Measurements from ENCODE around the gene IL23A.
A peak's percentile ranks its signal among the peaks of the same experiment; 100 is the strongest.
"Not testable (repeated sequence)": the region's sequence is repeated elsewhere in the genome, so short reads cannot be mapped to it uniquely, and the experiment has no call there.

The IL23A gene

DNA sequence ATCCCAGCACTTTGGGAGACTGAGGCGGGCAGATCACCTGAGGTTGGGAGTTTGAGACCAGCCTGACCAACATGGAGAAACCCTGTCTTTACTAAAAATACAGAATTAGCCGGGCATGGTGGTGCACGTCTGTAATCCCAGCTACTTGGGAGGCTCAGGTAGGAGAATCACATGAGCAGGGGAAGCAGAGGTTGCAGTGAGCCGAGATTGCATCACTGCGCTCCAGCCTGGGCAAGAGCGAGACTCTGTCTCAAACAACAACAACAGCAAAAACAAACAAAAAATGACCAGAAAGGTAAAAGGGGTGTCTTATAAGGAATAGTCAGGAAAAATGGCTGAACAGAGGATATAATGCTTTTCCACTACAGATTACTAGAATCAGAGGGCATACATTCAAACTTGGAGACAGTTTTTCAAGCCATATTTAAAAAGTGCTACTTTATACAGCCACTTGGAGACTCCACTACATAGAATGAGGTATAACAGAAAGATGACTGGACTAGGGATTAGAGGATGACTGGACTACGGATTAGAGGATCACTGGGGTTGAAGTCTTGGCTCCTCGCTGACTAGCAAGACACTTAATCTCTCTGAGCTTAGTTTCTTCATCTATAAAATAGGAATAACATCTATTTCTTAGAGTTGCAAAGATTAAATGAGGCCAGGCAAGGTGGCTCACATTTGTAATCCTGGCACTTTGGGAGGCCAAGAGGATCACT, 33.7 kb upstream of the IL23A start:
- Histone ChIP-seq H3K9ac (no peak overlapping the region), H3K4me2 (no peak overlapping the region), H3K27ac (no peak overlapping the region), H3K4me1 (peaks cover 30% of the 10 kb centered on the region), H3K4me3 (no peak overlapping the region), H3K36me3 (peaks cover 67% of the 10 kb centered on the region), H3K27me3 (no peaks in the 10 kb centered on the region), H4K20me1 (no peaks in the 10 kb centered on the region), H3K9me3 (no peaks in the 10 kb centered on the region)
- no peak for TF ChIP-seq Cebpa-rat (IDR thresholded peaks at IDR 0.05)

DNA sequence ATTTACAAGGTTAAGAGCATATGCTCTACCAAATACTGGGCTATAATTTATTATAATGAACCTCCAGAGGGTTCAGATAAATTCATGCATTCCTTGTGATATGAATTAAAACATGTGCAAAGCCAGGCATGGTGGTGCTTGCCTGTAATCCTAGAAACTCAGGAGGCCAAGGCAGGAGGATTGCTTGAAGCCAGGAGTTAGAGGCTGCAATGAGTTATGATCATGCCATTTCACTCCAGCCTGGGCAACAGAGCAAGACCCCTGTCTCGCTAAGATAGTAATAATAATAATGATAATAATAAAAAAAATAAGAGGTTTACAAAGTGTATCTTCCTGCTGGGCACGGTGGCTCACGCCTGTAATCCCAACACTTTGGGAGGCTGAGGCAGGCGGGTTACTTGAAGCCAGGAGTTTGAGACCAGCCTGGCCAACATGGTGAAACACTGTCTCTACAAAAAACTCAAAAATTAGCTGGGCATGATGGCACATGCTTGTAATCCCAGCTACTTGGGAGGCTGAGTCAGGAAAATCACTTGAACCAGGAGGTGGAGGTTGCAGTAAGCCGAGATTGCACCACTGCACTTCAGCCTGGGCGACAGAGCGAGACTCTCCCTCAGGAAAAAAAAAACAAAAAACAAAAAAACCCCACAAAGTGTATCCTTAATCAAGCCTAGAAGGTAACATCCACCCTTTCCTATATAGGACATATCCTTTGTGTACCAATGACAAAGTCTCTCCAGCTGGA, 31.3 kb upstream of the IL23A start:
- no peaks in the 10 kb centered on the region for H4K20me1 ChIP-seq
- H3K36me3 ChIP-seq: peaks cover 90% of the 10 kb centered on the region

DNA sequence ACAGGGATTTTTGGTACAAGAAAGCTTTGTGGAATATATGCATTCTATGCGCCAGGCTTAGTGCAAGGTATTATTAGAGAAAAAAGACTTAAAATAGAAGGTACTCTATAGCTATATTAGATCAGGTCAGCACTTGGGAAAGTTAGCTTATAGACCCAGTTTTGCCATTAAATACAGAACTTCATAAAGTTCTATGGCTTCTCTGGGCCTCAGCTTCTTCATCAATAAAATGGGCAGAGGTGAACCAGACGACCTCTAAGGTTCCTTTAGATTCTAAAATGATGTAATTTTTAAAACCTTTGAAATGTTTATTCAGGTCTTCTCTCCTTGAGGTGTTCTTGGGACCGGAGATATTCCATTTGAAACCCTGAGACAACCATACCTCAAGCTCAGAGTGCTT, 30.0 kb upstream of the IL23A start:
- Histone ChIP-seq H3K9ac (no peak overlapping the region), H3K4me1 (no peaks in the 10 kb centered on the region), H3K27ac (no peak overlapping the region), H3K36me3 (peaks cover 100% of the 10 kb centered on the region), H3K27me3 (no peaks in the 10 kb centered on the region), H3K9me3 (no peaks in the 10 kb centered on the region), H3K4me3 (no peak overlapping the region), H3K4me2 (no peak overlapping the region), H4K20me1 (no peaks in the 10 kb centered on the region)
- no peak for TF ChIP-seq Cebpa-rat (IDR thresholded peaks at IDR 0.05)

More for the DNA sequence above, 31.3 kb upstream of the IL23A start:
- H3K4me2 ChIP-seq: no peak overlapping the region
- no peak overlapping the region for H3K9ac ChIP-seq
- no peak overlapping the region for H3K4me3 ChIP-seq
- H3K27ac ChIP-seq: no peak overlapping the region
- H3K4me1 ChIP-seq: peaks cover 12% of the 10 kb centered on the region
- no peak for TF ChIP-seq Cebpa-rat (IDR thresholded peaks at IDR 0.05)
- H3K27me3 ChIP-seq: no peaks in the 10 kb centered on the region
- H3K9me3 ChIP-seq: no peaks in the 10 kb centered on the region

DNA sequence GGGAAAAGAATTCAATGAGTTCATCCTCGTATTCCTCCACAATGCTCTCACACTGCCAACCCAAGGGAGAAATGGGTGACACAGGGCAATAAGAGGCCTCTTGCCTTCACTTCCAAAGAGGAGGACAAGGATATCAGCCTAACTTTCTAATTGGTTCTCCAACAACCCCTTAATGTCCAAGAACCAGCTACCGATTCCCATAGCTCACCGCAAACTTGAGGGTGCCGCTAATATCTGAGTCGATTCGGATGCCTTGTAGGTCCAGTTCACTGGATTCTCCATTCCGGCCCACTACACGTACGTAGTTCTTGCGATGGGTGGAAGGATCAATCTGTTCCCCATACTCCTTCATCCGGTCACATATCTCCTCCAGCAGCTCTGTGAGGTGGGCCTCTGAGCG, 27.7 kb upstream of the IL23A start:
- peaks cover 13% of the 10 kb centered on the region for H3K4me1 ChIP-seq
- no peaks in the 10 kb centered on the region for H3K27me3 ChIP-seq
- peaks cover 88% of the 10 kb centered on the region for H3K36me3 ChIP-seq
- no peak overlapping the region for H3K27ac ChIP-seq
- no peaks in the 10 kb centered on the region for H4K20me1 ChIP-seq
- H3K9me3 ChIP-seq: no peaks in the 10 kb centered on the region
- no peak overlapping the region for H3K4me2 ChIP-seq
- TF ChIP-seq Cebpa-rat (IDR thresholded peaks at IDR 0.05): no peak
- H3K4me3 ChIP-seq: no peak overlapping the region
- H3K9ac ChIP-seq: no peak overlapping the region

DNA sequence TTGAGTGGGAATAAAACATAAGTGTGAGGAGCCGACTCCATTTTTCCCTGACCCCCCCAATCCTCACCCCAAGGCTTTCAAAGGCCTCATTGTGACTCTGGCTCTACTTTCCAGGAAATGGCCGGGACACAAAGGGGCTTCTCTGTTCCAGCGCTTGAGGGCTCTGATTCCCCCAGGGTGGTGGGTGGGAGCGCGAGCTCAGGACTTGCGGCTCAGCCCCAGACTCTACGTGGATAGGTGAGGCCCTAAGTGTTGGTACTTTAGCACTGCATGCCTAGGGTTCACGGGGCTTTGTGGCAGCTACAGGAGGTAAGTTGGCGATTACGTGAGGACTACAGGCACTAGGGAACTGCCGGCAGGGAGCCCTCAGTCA, 23.4 kb upstream of the IL23A start:
- Histone ChIP-seq H3K9me3 (no peaks in the 10 kb centered on the region), H3K9ac (peak overlapping the region; percentile 93), H3K4me2 (peak overlapping the region; percentile 98), H3K27me3 (no peaks in the 10 kb centered on the region), H3K4me3 (peak overlapping the region; percentile 92), H3K36me3 (peaks cover 71% of the 10 kb centered on the region), H3K4me1 (peaks cover 20% of the 10 kb centered on the region), H4K20me1 (no peaks in the 10 kb centered on the region), H3K27ac (peak overlapping the region; percentile 93)
- no peak for TF ChIP-seq Cebpa-rat (IDR thresholded peaks at IDR 0.05)

DNA sequence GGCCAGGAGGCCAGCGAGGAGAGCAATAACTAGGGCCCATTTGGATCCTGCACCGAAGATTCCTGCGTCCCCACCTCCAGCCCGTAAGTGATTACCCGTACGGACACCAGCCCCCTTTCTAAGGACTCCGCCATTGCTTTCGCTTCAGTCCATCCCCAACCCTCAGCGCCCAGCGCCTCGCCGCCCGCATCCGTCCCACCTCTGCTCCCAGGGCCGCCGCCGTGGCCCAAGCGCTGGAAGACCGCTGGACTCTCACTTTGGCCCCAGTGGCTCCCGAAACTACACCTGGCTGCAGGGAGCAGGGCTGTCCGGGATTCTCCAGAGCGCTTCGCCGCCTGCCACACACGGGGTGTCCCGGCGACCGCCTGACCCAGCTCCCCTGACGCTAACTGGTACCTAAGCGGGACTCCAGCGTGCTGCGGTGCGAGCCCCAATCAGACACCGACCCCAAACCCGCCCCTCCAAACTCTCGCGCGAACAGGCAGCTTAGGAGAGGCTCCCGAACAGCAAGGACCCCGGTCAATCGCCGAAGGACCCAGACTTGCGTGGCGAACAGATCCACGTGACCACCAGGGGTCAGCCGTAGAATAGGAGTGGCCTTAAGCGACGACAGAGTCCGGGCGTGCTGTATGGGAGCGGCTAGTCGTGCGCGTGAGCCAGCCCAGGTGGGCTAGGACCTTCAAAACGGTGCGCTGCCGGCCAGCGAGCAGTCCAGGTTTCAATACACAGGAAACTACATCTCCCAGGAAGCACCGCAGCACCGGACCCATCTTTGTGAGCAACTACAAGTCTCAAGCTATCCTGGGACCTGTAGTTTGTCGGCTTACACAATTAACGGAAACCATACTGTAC, 22.8 kb upstream of the IL23A start, which contains the start of gene CNPY2:
TSS of gene CNPY2 (minus strand) at position 367 of the 852 bp plus-strand sequence. CDS start 771 bp downstream, outside the sequence.
- Histone ChIP-seq H3K4me3 (peak within 1 kb of the TSS; percentile 92), H3K4me2 (peak within 1 kb of the TSS; percentile 98), H3K9ac (peak within 1 kb of the TSS; percentile 93), H4K20me1 (no peaks in the 10 kb centered on the region), H3K27ac (peak within 1 kb of the TSS; percentile 93), H3K27me3 (no peaks in the 10 kb centered on the region), H3K36me3 (peaks cover 69% of the 10 kb centered on the region), H3K4me1 (peaks cover 20% of the 10 kb centered on the region), H3K9me3 (no peaks in the 10 kb centered on the region)
- TF ChIP-seq Cebpa-rat (IDR thresholded peaks at IDR 0.05): no peak

DNA sequence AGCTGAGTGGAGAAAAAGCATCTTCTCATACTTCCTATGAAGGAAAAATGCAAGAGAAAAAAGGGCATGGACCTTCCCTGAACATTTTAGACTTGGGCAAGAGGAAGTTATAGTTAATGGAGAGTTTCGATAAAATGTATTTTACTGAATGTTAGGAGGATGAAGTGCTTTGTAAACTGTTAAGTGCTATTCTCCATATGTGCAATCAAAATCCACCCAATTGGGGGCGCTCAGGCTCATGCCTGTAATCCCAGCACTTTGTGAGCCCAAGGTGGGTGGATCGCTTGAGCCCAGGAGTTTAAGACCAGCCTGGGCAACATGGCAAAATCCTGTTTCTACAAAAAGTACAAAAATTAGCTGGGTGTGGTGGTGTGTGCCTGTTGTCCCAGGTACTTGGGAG, 21.0 kb upstream of the IL23A start:
- H4K20me1 ChIP-seq: no peaks in the 10 kb centered on the region
- H3K4me1 ChIP-seq: peaks cover 20% of the 10 kb centered on the region
- no peaks in the 10 kb centered on the region for H3K9me3 ChIP-seq
- H3K4me3 ChIP-seq: no peak overlapping the region
- peaks cover 65% of the 10 kb centered on the region for H3K36me3 ChIP-seq
- H3K4me2 ChIP-seq: no peak overlapping the region
- no peak overlapping the region for H3K9ac ChIP-seq
- no peak for TF ChIP-seq Cebpa-rat (IDR thresholded peaks at IDR 0.05)
- H3K27ac ChIP-seq: no peak overlapping the region
- no peaks in the 10 kb centered on the region for H3K27me3 ChIP-seq

DNA sequence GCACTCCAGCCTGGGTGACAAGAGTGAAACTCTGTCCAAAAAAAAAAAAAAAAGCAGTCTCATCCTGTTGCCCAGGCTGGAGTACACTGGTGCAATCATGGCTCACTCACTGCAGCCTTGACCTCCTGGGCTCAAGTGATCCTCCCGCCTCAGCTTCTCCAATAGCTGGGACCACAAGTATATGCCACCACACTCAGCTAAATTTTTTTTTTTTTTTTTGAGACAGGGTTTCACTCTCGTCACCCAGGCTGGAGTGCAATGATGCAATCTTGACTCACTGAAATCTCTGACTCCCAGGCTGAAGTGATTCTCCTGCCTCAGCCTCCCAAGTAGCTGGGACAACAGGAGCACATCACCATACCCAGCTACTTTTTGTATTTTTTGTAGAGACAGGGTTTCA, 17.7 kb upstream of the IL23A start:
- Histone ChIP-seq H3K27ac (no peak overlapping the region), H3K4me3 (no peak overlapping the region), H4K20me1 (no peaks in the 10 kb centered on the region), H3K9ac (no peak overlapping the region), H3K27me3 (no peaks in the 10 kb centered on the region), H3K4me1 (peaks cover 7% of the 10 kb centered on the region; the same call in 1 of the 2 replicates), H3K9me3 (no peaks in the 10 kb centered on the region), H3K36me3 (peaks cover 77% of the 10 kb centered on the region), H3K4me2 (no peak overlapping the region)
- TF ChIP-seq Cebpa-rat (IDR thresholded peaks at IDR 0.05): no peak

DNA sequence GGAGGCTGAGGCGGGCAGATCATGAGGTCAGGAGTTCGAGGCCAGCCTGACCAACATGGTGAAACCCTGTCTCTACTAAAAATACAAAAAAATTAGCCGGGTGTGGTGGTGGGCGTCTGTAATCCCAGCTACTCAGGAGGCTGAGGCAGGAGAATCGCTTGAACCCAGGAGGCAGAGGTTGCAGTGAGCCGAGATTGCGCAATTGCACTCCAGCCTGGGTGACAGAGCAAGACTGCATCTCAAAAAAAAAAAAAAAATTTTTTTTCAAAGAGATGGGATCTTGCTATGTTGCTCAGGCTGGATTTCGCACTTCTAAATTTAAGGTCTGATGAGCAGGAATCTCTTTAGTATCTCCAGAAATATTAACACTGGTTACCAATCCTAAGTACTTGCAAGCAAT, 17.1 kb upstream of the IL23A start:
- H3K27me3 ChIP-seq, H3K4me3 ChIP-seq, H3K4me1 ChIP-seq, H4K20me1 ChIP-seq, H3K27ac ChIP-seq, H3K9ac ChIP-seq, H3K9me3 ChIP-seq, H3K4me2 ChIP-seq: not testable (repeated sequence)
- TF ChIP-seq Cebpa-rat (IDR thresholded peaks at IDR 0.05): peak; percentile 90
- peaks cover 83% of the 10 kb centered on the region for H3K36me3 ChIP-seq
